GOT3 (cell line): ENCODE results near the gene NUFIP1.
"Not testable (repeated sequence)": the region's sequence is repeated elsewhere in the genome, so short reads cannot be mapped to it uniquely, and the experiment has no call there.

ENCODE experiments used
- DNase-seq: peaks from one replicate; lab custom pipeline; 2025; ENCODE audit warnings: mixed read lengths; lab: John Stamatoyannopoulos, UW

NUFIP1 gene

DNA sequence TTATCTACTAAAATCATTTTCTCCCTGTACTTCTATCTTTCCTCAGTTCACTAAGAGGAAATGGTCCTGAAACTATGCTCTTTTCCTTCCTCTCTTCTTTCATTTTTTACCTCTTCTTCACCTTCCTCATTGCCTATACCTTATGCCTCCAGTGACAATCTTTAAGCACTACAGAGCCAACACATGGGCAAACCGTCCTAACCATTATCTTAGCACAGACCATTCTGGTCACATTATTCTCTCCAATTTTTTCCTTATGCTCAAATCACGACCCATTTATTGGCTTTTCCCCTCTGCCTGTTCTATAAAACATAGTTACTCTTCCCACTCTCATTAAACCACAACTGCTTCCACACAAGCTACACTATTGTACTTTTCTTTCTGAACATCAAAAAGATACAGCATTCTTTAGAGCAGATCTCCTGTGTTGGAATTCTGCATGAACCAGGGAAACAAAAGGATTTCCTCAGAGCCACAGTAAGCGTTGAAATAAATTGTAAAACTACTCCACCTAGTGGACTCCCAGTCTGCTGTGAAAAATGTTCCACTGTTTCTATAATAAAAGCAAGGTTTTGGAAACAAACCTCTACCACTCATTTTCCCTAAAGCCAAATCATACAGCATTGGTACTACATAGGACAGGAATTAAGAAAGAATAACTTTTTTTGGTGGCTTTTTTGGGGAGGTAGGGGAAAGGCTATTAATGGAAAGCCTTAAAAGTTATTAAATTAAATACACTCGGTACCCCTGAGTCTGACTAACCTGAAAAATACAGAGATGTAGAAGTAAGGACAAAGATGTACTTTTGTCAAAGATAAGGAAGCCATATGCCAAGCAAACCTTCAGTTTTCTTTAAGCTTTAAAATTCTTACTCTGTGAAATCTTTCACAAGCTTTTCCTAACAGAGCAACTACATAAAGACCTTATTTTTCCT, 19.5 kb downstream of the NUFIP1 start:
- DNase-seq, result no peak

DNA sequence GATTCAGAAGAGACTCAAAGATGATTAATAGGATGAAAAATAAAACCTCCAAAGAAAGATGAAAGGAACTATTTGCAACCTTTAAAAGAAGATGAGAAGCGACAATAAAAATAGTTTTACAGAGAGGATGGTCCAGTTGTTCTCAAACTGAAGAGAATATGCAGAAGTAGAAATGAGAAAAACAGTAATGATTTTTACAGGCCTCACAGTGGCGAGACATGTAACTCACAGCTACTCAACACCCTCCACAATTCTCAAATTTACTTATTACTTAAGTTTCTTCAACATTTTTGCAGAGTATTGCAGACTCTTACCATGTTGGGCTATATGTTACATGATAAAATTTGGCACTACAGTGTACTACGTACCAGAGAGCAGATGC, 20.8 kb downstream of the NUFIP1 start:
- no peak for DNase-seq

DNA sequence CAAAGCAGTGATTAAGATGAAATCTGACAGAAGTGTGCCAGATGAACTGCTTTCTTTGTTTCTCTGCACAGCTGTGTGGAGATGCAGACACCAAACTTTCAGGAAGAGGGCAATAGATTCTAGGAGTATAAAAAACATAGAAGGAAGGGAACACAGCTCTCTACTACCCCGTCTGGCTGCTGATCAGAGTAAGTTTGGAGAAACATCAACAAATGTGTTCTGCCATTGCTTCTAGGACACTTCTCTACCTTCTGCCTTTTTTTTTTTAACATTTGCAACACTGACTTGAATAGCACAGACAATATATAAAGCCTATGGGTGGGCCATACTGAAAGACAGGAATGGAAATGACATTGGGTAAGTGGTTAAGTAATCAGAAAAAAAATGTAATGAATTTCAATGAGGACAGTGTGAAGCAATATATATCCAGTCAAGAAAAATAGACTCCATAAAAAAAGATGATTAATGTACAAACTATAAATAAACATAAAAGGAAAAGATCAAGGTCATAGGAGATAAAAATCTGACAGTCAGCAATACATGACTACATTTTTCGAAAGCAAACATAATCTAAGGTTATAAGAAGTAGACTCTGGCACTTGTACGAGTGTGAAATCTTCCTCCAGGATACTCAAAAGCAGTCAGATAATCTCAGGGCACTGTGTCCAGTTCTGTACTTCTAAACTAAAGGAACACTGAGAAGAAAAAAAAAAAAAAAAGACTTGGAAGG, 21.4 kb downstream of the NUFIP1 start:
- no peak for DNase-seq

DNA sequence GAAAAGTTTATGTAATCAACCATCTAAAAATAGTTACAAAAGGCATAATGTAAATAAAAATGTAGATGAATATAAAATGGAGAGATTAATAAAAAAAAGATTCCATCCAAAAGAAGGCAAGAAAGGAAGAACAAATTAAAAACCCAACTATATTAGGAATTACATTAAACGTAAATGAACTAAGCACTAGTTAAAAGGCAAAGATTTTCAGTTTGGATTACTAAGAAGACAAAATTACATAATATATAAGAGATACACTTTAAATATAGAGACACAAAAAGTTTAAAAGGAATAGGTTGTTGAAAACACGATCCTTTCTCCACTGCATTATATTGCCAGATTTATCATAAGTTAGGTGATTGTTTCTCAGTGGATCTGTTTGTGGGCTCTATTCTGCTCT, 27.3 kb downstream of the NUFIP1 start:
- no peak for DNase-seq

DNA sequence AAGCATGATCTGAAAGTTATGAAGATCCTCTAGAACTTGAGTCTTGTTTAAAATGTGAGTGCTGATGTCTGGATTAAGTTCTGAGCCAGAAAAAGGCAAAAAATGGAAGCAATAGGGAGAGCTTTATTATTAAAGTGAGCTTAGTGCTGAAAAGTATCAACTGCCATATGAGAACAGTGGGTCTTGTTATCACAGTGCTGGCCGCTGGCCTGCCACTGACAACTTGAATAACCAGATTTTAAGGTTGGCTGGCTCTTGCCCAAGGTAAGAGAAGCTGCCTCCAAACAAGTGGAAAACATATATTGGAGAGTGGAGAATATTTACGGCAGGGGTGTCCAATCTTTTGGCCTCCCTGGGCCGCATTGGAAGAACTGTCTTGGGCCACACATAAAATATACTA, 33.9 kb downstream of the NUFIP1 start:
- no peak for DNase-seq

DNA sequence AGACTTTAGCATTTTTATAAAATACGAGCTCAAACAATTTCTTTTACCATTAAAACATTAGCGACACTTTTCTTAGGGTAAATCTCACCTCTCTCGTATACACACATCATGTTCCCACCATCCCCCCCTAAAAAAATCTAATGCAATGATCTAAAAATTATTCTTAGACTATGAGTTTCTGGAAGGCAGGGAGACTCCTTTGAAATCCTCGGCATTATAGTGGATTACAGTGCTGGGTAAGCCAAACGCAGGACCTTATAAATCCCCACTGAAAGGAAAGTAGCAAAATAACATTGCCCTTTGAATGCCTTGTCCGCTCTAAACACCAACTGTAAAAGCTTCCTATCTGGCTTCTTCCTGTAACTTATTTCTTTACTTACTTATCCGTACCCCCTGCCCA, 35.0 kb downstream of the NUFIP1 start:
- DNase-seq, result no peak

DNA sequence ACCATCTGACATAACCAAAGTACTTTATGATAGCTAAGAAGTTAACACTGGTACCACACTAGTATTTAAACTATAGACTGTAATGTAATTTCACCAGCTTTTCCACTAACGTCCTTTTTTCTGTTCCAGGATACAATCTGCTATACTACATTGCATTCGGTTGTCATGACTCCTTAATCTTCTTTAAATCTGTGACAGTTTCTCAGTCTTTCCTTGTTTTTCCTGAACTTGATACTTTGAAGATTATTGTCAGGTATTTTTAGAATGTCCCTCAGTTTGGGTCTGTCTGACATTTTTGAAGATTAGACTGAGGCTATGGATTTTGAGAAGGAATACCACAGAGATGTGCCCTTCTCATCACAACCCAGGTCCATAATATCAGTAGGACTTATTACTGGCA, 36.6 kb downstream of the NUFIP1 start:
- DNase-seq, result no peak

DNA sequence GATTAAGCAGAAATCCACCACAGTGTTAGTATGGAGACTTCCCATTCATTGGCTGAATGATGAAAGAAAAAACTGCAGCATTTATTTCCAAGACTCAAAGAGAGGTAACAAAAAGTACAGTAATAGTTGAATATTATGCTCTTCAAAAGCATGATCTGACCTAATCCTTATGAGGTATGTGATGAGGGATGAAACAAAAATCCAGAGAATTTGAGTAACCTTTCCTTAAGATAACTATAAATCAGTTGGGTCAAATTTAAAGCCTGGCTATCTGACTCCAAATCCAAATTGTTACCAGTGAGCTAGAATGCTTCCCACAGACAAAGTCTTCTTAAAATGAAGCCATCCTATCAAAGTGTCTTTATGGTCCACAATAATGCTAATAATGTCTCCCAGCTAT, 38.1 kb downstream of the NUFIP1 start:
- no peak for DNase-seq

DNA sequence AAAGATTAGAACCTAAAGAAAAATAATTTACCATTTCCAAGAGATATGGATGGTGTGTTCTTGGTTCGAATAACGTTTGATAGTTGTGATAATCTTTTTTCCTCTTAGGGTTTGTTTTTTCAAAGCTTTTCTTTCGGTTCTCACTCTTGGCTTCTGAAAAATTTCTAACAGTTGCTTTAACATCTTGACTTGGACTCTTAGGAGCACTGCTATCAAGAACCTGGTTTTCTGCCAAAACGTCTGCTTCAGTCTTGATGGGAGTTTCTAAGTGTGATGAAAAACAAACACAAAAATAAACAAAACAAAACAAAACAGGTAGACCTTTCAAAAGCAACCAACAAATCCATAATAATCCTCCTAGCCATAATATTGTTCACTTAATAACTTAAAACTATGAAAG, 45.9 kb downstream of the NUFIP1 start:
- DNase-seq, result not testable (repeated sequence)

DNA sequence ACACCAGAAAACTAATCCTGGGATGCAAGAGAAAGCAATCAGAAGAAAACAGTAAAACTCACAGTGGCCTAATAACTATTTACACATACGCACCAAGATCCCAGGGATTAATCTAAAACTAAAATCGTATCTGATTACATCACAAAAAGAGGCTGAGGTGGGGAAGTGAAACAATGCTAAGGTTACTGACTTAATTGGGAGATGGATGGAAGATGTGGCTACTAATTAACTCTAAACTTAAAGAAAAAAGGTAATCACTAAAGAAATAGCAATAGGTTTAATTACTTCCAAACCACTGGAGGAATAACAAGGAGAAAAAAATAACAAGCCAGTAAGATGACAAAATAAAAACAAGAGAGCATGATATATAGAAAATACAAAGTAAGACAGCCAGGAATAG, 50.4 kb downstream of the NUFIP1 start:
- no peak for DNase-seq

DNA sequence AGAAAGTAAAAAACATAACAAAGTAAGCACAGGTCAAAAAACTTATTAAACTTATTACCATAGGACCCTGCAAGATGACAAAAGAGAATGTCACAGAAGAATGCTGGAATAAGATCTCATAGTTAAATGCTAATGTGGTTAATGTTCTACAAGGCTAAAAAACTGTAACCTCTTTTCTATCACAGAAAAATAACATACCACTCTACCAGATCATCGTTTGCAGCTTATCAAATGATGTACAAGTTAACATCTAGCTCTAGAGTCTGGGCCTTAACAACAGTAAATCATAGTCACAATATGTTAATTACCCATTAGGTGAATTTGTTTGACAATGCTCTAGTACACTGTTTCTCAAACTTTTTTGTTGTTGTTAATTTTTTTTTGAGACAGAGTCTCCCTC, 53.0 kb downstream of the NUFIP1 start:
- DNase-seq, result no peak

DNA sequence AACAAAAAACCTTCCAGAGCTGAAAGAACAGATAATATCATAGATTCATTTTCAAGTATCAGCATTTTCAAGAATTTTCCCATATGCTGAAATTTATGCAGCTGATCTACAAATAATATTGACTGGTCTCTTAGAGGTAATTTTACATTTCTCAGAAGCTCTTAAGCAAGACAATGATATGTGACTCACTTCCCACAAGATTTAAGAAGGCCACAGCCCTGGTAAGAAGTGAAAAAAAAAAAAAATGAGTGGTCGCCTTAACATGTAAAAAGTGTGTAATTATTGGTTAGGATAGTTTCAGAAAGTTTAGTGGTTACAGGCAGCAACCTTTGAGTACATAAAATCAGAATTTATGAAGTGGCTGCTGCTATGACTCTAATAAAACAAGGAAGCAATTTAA, 54.5 kb downstream of the NUFIP1 start:
- DNase-seq, result no peak

DNA sequence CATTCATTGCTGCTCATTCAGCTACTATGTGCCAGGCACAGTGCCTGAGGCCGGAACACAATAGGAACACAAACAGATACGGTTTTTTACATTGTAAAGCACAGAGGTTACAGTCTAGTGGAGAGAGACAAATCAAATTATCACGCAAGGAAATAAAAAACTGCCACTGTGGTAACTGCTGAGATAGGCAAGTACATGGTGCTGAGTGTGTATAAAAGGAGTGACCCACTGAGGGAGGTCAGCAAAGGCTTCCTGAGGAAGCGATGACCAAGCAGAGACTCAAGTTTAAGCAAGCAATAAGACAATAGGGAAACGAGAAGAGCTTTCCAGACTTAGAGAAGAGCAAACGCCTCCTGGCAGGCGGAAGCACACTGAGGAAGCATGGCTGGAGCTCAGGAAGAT, 56.4 kb downstream of the NUFIP1 start:
- no peak for DNase-seq

DNA sequence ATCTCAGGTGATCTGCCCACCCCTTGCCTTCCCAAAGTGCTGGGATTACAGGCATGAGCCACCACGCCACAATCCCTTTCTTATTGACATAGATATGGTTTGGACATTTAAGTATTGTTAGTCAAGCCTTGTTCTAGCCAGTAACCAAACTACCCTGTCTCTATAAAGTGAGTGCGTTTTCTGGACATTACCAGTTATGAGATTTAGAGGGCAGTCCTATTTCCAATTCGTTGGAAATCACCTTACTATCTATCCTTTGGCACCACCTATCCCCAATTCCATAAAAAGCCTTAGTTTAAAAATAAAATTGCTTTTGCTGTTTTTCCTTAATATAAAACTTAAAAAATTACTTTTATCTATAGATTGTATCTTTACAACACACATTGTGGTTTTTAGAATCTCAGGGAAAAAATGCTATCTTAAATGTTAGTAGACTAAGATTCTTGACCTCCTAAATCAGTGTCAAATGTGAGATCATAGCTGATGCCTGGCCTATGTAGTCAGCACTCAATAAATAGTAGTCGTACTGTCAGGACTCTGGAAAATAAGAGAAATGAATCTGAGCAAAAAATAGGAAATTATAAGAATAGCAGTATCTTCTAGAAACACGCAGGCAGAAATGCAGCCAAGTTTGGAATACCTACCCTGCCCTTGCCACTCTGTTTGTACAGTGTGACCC, 57.0 kb downstream of the NUFIP1 start:
- no peak for DNase-seq

DNA sequence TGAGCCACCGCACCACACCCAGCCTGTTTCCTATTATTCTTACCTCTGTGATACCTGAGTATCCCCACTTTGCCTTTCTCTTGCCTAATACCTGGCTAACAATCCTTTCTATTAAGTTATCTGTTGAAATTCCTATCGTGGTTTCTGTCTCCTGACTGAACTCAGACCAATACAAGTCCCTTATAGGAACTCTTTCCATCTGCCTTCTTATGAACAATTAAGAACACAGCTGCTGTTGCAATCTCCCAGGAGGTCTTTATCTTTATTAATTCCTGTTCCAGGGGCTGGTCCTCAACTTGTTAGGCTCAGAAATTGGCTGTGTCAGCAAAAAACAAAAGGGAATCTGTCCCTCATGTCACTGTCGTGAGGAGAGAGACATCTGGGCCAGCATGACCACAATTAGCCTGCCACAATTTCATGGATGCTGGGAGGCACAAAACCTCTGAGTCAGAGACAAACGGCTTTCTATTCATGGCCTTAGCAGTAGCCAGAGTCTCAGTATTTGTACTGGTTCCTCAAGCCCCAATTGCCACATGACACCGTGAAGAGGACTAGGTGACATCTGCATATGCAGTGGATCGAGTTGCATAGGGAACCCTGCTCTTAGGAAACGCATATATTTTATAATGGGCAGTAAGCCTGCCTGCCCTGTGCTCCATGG, 58.2 kb downstream of the NUFIP1 start:
- no peak for DNase-seq

DNA sequence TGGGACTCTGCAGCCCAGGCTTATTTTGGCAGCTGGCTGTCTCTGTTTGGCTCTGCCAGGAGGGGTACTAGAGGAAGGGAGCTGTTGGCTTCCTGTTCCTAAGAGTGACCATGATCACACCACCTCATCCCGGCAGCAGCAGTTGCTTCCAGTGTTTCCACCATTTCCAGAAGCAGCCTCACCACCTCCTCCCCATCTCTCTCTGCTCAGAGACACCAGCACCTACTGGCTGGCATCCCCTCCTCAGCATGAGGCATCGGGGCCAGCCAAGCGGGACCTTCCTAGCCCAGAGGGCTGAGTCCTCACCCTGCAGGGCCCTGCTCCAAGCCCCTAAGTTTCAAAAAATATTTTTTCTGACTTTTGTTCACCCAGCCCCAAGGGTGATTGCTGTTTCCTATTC, 59.0 kb downstream of the NUFIP1 start:
- no peak for DNase-seq

DNA sequence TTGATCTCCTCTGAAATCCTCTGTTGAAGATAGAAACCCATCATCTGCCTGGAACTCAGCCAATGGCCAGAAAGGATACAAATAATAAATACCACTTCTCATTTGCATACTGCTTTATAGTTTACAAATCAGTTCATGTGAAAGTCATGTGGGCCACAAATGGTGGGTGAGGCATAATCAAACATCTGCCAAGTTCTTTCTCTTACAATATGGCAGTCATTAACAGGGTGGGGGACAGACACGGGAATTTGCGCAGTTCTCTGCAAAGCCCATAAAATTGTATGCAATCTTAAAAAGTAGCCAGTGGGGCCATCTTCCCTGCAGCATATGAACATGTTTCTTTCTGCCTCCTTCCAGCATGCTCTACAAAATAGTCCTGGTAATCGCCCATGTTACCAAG, 59.6 kb downstream of the NUFIP1 start:
- DNase-seq, result no peak

DNA sequence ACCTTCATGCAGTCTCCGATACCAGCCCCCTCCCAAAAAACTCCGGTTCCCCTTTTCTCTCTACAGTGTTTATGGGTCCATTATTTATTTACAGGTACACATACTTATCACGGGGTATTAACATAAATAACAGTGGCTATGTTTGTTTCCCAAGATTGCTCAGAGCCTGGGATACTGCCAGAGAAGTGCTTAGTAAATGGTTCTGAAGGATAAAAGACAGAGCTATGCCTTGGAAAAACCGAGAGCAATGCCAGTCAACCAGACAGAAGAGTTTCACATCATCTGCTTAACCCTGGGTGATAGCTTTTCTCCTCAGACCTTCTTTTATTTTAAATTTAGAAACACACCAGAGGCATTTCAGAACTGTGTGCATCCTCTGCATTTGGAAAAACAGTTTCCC, 61.3 kb downstream of the NUFIP1 start:
- DNase-seq, result no peak

DNA sequence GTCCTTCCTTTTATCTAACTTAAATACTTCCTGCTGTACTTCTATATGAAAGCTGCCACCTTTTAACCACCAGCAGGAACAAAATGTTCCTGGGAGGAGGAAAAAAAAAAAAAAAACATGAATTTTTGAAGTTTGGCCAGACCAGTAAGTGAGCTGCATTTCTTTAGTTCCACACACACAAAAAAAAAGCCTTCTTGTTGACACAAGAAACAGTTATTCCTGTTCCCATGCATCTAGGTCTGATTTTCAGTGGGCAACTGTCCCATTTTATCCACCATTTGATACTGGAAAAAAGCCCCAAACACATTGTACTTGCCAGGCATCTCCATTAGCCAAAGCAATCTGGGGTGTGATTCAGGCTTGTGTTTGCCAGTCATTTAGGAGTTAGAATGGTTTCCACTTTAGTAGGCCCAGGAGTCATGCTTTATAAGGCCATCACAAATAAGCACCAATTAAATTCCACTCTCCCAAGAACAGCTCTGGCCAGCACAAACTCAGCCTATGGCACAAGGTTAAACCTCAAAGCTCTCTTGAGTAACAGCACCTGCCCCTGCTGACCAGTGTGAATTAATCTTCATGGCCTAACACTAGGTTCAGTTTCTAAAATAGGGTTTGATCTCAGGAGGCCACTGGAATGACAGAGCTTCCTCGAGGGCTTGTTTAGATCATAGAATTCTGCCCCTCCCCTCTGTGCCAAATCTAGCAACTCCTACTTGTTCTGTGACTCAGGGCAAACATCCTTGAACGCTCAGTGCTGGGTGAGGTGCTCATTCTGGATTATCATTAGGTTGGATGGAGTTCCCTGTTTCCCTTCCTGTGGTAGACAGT, 67.1 kb downstream of the NUFIP1 start:
- peak; percentile 46 for DNase-seq

DNA sequence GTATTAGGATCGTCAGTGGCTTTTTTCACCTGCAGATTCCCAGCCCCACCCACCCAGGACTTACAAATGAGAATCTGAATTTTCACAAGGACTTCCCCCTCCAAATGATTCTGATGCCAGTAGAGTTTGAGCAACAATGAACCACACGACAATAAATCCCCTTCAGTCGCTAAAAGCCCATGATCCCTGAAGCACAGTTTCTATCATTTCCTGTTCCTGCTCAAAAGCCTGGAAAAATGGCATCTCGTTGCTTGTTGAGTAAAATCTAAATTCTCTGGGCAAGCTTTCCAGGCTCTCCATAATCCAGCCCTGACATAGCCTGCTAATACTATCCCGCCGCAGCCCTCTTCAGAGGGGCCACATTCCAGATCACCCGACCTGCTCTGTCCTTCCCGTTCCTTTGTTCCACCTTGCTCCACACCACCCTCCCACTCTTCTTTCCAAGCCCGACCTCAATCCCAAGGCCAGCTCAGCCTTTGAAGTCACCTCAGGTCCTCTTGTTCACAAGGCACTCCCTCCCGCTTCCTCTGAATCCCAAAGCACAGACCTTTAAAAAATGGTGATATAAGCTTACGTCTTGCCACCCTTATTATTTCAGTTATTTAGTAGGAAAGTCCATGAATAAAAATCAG, 67.9 kb downstream of the NUFIP1 start:
- no peak for DNase-seq

DNA sequence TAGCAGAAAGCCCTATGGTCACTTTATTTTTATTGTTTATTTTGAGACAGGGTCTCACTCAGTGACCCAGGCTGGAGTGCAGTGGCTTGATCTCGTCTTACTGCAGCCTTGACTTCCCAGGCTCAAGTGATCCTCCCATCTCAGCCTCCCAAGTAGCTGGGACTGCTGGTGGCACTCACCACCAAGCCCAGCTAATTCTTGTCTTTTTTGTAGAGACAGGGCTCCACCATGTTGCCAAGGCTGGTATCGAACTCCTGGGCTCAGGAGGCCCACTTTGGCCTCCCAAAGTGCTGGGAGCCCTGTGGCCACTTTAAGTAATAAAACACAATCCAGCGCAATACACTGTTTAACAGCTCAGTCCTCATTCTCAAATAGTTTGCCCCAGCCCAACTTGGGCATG, 69.3 kb downstream of the NUFIP1 start:
- DNase-seq, result no peak
